ENCODE results near the gene GAB2. TPM values are rescaled to one million over a fixed set of nuclear protein-coding genes. Genes with fewer than 3 reads are reported as not detected.

Gene GAB2
- total RNA-seq, 1 experiment from 2014 or later: 10.6 TPM

DNA sequence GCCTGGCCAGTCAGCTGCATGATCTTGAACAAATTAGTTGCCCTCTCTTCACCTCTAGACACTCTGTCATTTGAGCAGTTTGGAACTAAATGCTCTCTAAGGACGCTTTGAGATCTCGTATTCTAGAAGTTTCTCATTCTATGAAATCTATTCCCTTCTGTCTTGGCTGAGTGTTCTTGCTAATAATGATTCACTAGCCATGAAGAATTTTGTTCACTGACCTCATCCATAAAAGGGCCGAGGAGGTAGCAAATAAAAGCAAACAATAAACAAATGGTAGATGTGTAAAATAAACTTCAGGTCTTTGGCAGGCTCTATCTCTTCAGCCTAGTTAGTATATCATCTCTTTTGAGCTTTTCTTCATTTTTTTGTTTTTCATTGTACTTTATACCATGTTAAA lies 152.3 kb downstream of the GAB2 start:
- TF ChIP-seq, protein P1, sequence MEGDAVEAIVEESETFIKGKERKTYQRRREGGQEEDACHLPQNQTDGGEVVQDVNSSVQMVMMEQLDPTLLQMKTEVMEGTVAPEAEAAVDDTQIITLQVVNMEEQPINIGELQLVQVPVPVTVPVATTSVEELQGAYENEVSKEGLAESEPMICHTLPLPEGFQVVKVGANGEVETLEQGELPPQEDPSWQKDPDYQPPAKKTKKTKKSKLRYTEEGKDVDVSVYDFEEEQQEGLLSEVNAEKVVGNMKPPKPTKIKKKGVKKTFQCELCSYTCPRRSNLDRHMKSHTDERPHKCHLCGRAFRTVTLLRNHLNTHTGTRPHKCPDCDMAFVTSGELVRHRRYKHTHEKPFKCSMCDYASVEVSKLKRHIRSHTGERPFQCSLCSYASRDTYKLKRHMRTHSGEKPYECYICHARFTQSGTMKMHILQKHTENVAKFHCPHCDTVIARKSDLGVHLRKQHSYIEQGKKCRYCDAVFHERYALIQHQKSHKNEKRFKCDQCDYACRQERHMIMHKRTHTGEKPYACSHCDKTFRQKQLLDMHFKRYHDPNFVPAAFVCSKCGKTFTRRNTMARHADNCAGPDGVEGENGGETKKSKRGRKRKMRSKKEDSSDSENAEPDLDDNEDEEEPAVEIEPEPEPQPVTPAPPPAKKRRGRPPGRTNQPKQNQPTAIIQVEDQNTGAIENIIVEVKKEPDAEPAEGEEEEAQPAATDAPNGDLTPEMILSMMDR (IDR thresholded peaks at IDR 0.05; ENCODE audit: unreplicated experiment): no peak
- intact Hi-C loops (cut with micrococcal nuclease; ENCODE audit: unreplicated experiment): no loop called here
- no peak for DNase-seq
- Mint-ChIP-seq H3K4me1 (ENCODE audit: low read depth, unreplicated experiment) (no peaks in the 10 kb centered on the region), H3K36me3 (ENCODE audit: insufficient read depth, unreplicated experiment) (no peaks in the 10 kb centered on the region), H3K27me3 (ENCODE audit: unreplicated experiment) (no peaks in the 10 kb centered on the region), H3K27ac (ENCODE audit: unreplicated experiment) (no peak overlapping the region), H3K4me3 (ENCODE audit: low read depth, unreplicated experiment) (no peak overlapping the region), H3K9me3 (ENCODE audit: low read depth, unreplicated experiment) (no peaks in the 10 kb centered on the region)
- CTCF ChIA-PET: interaction anchor here (0.9 kb wide), 1 partner anchor 25 kb away, joined by 3 read pairs; no protein-coding TSS in a partner anchor
- no TSS peak for BruUV-seq (replicated peaks)

DNA sequence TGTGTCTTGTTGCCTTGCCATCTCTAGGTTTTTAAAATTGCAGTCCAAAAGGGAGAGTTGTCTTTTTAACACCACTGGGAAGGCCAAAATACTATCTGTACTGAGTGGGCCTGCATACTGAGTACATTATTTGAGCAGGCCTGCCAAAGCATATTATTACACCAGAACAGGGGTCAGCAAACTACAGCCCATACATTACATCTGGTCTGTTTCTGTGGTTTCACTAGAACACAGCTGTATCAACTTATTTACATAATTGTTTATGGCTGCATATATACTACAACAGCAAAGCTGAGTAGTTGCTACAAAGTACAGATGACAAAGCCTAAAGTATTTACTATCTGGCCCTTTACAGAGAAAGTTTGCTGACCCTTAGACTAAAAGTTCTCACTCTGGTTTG lies 154.9 kb downstream of the GAB2 start:
- TF ChIP-seq, protein P1 (IDR thresholded peaks at IDR 0.05; ENCODE audit: unreplicated experiment): no peak
- BruUV-seq (replicated peaks): no TSS peak
- DNase-seq: no peak
- Mint-ChIP-seq H3K27ac (ENCODE audit: unreplicated experiment) (no peak overlapping the region), H3K4me1 (ENCODE audit: low read depth, unreplicated experiment) (no peaks in the 10 kb centered on the region), H3K36me3 (ENCODE audit: insufficient read depth, unreplicated experiment) (no peaks in the 10 kb centered on the region), H3K9me3 (ENCODE audit: low read depth, unreplicated experiment) (no peaks in the 10 kb centered on the region), H3K4me3 (ENCODE audit: low read depth, unreplicated experiment) (no peak overlapping the region), H3K27me3 (ENCODE audit: unreplicated experiment) (no peaks in the 10 kb centered on the region)
- intact Hi-C loops (cut with micrococcal nuclease; ENCODE audit: unreplicated experiment): no loop called here
- CTCF ChIA-PET: no interaction called here

DNA sequence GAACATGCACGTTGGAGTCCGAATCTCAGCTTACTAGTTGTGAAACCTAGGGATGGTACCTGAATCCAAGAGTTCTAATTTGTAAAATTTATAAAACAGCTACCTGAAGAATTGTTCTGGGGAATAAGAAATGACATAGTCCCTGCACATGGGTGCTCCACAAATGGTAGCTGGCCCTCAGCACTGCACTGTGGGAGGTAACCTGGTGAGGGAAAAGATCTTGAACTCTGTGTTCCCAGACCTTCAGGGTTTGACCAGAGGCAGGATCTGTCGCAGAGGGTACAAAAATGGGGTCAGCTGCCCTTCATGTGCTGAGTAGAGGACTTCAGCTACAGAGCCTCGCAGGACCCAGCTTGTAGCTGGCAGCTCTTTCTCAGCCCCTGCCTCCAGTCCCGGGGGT lies 155.4 kb downstream of the GAB2 start:
- no peaks in the 10 kb centered on the region for H3K36me3 Mint-ChIP-seq (ENCODE audit: insufficient read depth, unreplicated experiment)
- no peaks in the 10 kb centered on the region for H3K27me3 Mint-ChIP-seq (ENCODE audit: unreplicated experiment)
- TF ChIP-seq, protein P1 (IDR thresholded peaks at IDR 0.05; ENCODE audit: unreplicated experiment): no peak
- BruUV-seq (replicated peaks): no TSS peak
- DNase-seq: no peak
- H3K4me3 Mint-ChIP-seq (ENCODE audit: low read depth, unreplicated experiment): no peak overlapping the region
- CTCF ChIA-PET: no interaction called here
- no peaks in the 10 kb centered on the region for H3K4me1 Mint-ChIP-seq (ENCODE audit: low read depth, unreplicated experiment)
- H3K9me3 Mint-ChIP-seq (ENCODE audit: low read depth, unreplicated experiment): no peaks in the 10 kb centered on the region
- intact Hi-C loops (cut with micrococcal nuclease; ENCODE audit: unreplicated experiment): no loop called here
- no peak overlapping the region for H3K27ac Mint-ChIP-seq (ENCODE audit: unreplicated experiment)

DNA sequence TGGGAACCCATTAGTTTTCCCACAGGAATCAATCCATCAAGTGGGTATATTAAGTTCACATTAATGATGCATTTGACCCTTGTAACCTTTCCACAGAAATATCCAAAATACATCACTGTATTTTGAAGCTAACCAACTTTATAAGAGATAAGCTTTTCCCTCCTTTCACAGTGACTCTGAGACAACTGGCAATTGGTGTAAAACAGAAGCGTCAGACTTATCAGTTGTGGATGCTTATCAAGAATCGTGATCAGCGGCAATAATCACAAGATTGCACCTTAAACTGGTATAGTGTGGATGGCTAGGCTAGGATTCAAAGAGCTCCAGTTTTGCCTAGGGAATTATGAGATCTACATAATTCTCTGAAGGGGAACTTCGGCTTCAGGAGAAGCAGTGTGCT lies 155.8 kb downstream of the GAB2 start:
- TF ChIP-seq, protein P1 (IDR thresholded peaks at IDR 0.05; ENCODE audit: unreplicated experiment): no peak
- CTCF ChIA-PET: no interaction called here
- no peaks in the 10 kb centered on the region for H3K4me1 Mint-ChIP-seq (ENCODE audit: low read depth, unreplicated experiment)
- no TSS peak for BruUV-seq (replicated peaks)
- no peaks in the 10 kb centered on the region for H3K27me3 Mint-ChIP-seq (ENCODE audit: unreplicated experiment)
- H3K9me3 Mint-ChIP-seq (ENCODE audit: low read depth, unreplicated experiment): no peaks in the 10 kb centered on the region
- intact Hi-C loops (cut with micrococcal nuclease; ENCODE audit: unreplicated experiment): no loop called here
- H3K36me3 Mint-ChIP-seq (ENCODE audit: insufficient read depth, unreplicated experiment): no peaks in the 10 kb centered on the region
- no peak overlapping the region for H3K27ac Mint-ChIP-seq (ENCODE audit: unreplicated experiment)
- DNase-seq: no peak
- no peak overlapping the region for H3K4me3 Mint-ChIP-seq (ENCODE audit: low read depth, unreplicated experiment)

All from Calu3 (cell line).